GM19372 (cell line): ENCODE measurements around the gene PSMD6.
A peak's percentile ranks its signal among the peaks of the same experiment; 100 is the strongest.

ENCODE experiments used
- ATAC-seq: cut with Tn5 transposase; IDR thresholded peaks from one replicate; pipeline ENCODE4 v1.9.1; 2021; ENCODE audit warnings: mild to moderate bottlenecking, low read depth, moderate library complexity; ENCODE audit not compliant: unreplicated experiment

Gene PSMD6

GRCh38 chr3:64011685-64012084, 11.6 kb downstream of the PSMD6 start:
- no peak for ATAC-seq

- no peak for ATAC-seq
Measured at GRCh38 chr3:64010199-64010598, 13.1 kb downstream of the PSMD6 start.

GRCh38 chr3:64009528-64009927, 13.8 kb downstream of the PSMD6 start:
- no peak for ATAC-seq

- ATAC-seq, result no peak
Measured at GRCh38 chr3:64008487-64009351, 14.6 kb downstream of the PSMD6 start.

- ATAC-seq, result no peak
Measured at GRCh38 chr3:64008017-64008416, 15.3 kb downstream of the PSMD6 start.

- no peak for ATAC-seq
Measured at GRCh38 chr3:64003589-64003988, 19.7 kb downstream of the PSMD6 start.

GRCh38 chr3:64002233-64002632, 21.1 kb downstream of the PSMD6 start:
- ATAC-seq, result no peak

GRCh38 chr3:64000453-64001055, 22.7 kb downstream of the PSMD6 start:
- no peak for ATAC-seq

GRCh38 chr3:63998852-63999754, 24.2 kb downstream of the PSMD6 start:
- no peak for ATAC-seq

GRCh38 chr3:63995086-63995485, 28.2 kb downstream of the PSMD6 start:
- no peak for ATAC-seq

- peak; percentile 83 for ATAC-seq
Measured at GRCh38 chr3:63993653-63994079, 29.6 kb downstream of the PSMD6 start.

GRCh38 chr3:63992516-63993209, 30.6 kb downstream of the PSMD6 start:
- no peak for ATAC-seq

- no peak for ATAC-seq
Measured at GRCh38 chr3:63991666-63992065, 31.6 kb downstream of the PSMD6 start.

- no peak for ATAC-seq
Measured at GRCh38 chr3:63990733-63991132, 32.6 kb downstream of the PSMD6 start.

GRCh38 chr3:63990204-63990603, 33.1 kb downstream of the PSMD6 start:
- ATAC-seq, result no peak

- ATAC-seq, result no peak
Measured at GRCh38 chr3:63988943-63989342, 34.4 kb downstream of the PSMD6 start.

GRCh38 chr3:63986831-63987230, 36.5 kb downstream of the PSMD6 start:
- ATAC-seq, result no peak

GRCh38 chr3:63986146-63986545, 37.1 kb downstream of the PSMD6 start:
- no peak for ATAC-seq

GRCh38 chr3:63984391-63984790, 38.9 kb downstream of the PSMD6 start:
- no peak for ATAC-seq

- no peak for ATAC-seq
Measured at GRCh38 chr3:63981980-63982379, 41.3 kb downstream of the PSMD6 start.
